DMS 273 (cell line): ENCODE measurements around the gene SLCO2B1.

Experiments used
- DNase-seq: peaks from one replicate; lab custom pipeline; 2025; ENCODE audit not compliant: unreplicated experiment; lab: John Stamatoyannopoulos, UW

The SLCO2B1 gene

GRCh38 chr11:75160880-75161279, 10.0 kb downstream of the SLCO2B1 start:
- no peak for DNase-seq

DNA sequence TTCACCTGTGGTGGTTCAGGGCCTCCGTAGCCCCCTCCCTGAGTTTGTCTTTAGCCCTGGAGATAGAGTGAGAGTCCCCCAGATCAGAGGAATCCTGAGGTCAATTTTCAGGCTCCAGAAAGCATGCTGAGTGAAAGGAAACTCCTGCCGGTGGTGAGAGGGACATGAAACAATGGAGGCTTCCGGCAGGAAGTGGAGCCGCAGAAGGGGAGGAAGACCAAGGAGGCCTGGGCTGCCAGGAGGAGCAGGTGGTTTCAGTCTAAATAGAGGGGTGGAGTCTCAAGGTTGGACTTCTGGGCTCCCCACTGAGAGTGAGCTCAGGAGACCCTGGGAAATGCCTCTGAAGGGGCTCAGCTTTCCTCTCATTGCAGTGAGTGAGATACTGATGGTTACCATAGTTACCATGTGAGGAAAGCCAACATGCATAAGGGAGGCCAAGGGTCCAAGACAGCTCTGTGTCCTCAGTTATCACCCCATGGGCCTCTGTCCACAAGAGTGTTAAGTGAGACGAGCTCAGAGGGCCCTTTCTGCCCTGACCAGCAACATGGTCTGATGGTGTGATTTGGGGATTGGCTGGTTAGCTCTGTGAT, 10.7 kb downstream of the SLCO2B1 start:
- no peak for DNase-seq

DNA sequence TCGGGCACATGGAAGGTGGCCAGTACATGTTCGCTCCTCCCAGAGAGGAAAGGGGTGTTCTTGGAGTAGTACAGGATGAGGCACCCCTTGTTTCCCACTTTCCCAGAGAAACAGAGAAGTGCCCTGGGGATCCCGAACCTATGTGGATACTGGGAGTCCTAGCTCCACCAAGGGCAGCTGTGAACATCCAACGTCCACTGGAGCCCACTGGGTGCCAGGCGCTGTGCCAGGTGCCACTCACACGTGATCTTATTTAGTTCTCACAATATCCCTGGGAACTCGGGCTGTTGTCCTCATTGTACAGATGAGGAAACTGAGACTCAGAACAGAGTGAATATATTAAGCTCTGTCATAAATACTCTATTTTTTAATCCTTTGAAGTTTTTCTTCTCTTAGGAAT, 12.0 kb downstream of the SLCO2B1 start:
- DNase-seq, result no peak

DNA sequence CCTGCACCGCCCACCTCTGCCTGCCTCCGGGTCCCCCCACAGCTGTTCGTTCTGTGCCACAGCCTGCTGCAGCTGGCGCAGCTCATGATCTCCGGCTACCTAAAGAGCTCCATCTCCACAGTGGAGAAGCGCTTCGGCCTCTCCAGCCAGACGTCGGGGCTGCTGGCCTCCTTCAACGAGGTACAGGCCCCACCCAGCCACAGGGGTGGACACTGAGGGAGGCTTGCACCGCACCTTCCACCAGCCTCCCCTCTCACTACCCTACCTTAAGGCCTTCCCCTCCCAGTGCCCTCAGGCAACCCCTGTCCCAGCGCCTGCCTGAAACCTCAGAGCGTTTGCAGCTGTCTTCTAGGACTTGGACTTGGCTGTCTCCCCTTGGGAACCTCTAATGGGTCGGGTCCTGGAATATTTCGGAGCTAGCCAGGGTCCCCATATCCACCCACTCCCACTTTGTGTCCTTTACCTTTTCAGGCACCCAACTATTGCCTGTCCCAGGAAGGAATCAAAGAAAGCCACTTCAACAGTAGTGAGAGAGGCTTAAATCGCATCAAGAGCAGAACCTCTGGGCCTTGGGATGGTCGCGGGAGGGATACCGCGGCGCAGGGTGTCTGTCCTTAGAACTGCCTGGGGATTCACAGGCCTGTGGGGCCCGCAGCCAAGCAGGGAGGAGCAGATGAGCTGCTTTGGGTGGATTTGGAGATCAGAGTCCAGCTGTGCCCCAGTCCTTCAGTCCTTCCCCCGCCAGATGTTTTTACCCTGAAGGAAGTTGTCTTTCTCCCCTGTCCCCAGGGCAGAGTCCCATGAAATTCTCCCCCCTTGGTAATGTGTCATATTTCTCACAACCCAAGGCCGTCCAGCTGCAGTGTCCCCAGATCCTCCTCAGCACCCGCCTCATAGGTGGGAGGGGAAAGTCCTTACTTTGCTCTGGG, 13.3 kb downstream of the SLCO2B1 start:
- DNase-seq, result no peak

DNA sequence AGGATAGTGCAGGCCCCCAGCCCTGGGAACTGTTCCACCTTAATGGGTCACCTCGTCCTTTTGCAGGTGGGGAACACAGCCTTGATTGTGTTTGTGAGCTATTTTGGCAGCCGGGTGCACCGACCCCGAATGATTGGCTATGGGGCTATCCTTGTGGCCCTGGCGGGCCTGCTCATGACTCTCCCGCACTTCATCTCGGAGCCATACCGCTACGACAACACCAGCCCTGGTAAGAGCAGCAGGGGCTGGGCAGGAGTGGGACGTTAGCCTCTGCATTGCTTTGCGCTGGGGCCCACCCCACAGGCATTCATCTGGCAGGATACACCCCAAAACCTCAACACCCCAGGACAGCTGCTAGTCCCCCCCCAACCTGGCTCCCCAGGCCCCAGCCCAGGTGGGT, 14.8 kb downstream of the SLCO2B1 start:
- DNase-seq, result no peak

DNA sequence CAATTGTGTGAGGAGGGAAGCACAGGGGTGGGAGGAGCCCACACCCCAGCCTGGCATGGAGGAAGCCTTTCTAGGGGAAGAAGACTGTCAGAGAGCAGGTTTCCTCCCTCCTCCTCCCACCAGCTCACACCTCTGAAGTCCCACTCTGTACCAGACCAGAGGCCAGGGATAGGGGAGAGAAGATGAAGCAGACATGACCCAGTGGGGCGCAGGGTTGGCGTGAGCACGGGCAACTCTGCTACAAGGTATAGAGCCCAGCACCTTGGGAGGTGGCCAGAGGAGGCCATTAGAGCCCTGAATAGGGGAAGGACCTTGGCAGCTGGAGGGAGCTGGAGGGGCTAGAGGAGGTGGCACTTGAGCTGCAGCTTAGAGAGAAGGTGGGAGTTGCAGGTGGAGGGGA, 15.9 kb downstream of the SLCO2B1 start:
- no peak for DNase-seq

DNA sequence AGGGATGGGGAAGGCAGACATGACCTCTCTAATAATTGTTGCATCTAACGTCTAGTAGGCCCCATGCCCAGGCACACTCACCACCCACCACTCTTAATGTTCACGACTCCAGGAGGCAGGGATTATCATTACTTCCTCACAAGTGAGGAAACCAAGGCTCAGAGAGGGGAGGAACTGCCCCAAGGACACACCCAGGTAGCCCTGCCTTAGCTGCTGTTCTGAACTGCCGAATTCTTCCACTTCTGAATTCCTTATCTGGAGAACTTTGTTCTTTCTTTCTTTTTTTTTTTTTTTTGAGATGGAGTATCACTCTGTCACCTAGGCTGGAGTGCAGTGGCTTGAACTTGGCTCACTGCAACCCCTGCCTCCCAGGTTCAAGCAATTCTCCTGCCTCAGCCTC, 16.7 kb downstream of the SLCO2B1 start:
- no peak for DNase-seq

DNA sequence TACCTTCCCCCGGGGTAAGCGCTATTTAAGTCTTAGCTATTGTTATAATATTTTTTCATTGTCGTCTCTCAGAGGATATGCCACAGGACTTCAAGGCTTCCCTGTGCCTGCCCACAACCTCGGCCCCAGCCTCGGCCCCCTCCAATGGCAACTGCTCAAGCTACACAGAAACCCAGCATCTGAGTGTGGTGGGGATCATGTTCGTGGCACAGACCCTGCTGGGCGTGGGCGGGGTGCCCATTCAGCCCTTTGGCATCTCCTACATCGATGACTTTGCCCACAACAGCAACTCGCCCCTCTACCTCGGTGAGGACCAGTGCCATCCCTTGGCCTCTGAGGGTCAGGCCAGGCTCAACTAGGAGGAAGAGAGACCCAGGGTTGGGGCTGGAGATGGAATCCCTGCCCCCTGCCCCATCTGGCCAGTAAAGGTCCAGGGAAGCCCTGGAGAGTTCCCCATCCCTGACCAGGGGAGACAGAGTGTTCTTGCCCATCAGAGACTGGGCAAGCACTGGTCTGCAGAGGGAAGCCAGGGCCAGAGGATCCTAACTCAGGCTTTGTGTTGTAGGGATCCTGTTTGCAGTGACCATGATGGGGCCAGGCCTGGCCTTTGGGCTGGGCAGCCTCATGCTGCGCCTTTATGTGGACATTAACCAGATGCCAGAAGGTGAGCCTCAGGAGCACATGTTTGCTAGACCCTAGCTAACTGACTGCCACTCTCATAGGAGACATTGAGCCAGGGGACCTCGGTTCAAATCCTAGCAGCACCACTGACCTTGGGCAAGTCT, 18.4 kb downstream of the SLCO2B1 start:
- no peak for DNase-seq

DNA sequence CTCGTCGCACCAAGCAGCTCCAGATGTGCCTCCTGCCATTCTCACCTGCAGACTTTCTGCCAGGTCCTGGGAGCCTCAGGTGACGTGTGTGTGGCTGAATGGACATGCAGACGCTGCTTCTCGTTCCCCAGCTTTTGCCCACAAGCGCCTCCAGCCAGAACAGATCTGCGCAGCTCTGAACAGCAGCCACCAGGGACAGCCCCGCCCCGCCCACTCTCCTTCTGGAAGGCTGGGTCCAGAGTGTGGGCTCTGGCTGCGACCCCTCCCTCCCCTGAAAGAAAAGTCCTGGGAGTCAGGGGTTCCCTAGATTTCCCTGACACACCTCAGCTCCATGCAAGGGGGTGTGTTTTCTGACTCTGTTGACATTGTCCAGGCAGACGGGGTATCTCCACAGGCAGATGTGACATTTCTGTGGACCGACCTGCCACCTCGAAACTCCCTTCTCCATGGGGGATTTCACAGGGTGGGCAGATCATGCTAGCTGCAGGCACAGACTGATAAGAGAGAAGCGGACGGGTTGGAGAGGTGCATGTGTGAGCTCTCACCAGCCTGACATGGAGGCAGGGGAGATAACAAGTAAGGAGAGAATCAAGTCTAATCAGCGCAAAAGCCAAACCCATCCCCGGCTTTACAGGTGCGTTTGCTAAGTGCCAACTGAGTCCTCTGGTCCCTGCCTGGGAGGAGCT, 19.8 kb downstream of the SLCO2B1 start:
- DNase-seq, result no peak

DNA sequence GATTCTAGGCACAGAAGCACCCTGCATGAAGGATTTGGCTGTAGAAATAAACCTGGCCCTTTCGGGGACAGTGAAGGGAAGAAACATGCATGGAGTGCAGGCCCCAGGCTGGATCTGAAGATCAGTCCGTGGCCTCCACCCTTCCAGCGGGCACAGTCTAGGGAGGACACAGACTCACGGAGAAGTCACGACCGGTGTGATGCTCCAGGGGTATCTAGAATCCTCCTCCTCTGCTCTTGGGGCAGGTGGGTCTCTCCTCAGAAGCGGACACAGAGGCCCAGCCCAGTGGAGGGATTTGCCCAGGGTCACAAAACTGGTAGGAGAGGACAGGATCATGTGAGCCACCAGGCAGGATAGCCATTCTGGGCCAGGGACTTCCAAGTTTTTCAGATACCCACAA, 22.4 kb downstream of the SLCO2B1 start:
- DNase-seq, result no peak

DNA sequence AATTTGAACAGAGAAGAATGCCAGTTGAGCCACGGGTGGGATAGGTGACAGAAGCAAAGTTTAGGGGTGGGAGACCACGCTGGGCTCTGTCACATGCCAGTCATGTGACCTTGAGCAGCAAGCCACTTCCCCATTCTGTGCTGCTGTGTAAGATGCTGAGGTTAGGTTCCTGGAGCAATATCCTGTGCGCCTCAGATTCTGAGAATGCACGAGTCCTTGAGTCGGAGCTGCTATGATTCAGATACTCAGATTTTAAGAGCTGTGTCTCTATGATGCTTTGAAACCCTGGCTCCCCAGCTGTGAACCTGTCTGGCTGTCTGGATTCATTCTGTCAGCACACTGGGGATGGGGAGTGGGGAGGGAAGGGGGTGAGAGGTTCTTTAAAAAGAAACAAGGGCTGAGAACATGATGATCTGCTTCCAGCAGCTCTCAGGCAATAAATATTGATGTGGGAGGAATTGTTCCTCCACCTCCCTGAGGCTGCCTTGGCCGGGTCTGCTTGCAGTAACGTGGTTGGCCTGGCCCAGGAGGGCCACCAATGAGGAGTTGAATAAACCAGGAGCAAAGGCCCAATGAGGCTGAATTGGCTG, 24.0 kb downstream of the SLCO2B1 start:
- DNase-seq, result no peak

- no peak for DNase-seq
Measured at GRCh38 chr11:75182664-75183063, 31.8 kb downstream of the SLCO2B1 start.

GRCh38 chr11:75184051-75184450, 33.1 kb downstream of the SLCO2B1 start:
- no peak for DNase-seq

DNA sequence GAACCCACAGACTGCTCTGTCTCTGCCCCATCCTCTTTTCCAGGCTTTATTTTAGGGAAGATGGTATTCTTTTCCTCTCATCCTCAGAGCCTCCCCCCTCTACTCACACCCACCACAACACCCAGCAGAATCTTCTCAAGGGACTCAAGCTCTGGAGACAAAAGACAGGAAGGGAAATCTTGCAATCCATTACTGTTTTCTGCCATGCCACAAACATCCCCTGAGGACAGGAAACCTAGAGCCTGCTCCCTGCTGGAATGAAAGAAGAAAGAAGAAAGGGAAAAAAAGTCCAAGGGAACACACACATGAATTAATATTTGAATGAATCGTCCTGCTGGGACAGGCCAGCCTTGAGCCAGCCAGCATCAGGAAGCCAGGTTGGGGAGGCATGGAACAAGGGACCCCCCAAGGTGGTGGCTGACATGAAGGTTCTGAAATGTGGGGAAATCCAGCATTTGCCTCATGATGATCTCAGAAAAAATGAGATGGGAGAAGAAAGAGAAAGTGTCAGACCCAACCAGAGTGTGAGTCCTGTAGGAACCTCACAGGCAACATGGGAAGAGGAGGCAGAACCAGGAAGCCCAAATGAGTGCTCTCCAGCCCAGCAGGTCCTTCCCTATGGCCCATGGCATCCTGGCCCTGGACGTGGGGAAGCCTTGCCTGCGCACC, 34.0 kb downstream of the SLCO2B1 start:
- DNase-seq, result no peak

DNA sequence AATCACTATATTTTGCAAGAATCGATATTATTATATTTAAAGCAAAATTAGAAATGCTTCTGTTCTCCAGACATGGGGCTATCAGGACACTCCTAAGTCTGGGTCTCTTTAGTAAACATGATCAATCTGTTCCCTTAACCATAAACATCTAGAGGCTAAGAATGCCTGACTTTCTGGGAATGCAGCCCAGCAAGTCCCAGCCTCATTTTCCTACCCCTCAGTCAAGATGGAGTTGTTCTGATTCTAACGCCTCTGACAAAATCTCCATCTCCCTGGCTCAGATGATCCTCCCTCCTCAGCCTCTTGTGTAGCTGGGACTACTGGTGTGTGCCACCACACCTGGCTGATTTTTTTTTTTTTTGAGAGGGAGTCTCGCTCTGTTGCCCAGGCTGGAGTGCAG, 35.0 kb downstream of the SLCO2B1 start:
- no peak for DNase-seq

DNA sequence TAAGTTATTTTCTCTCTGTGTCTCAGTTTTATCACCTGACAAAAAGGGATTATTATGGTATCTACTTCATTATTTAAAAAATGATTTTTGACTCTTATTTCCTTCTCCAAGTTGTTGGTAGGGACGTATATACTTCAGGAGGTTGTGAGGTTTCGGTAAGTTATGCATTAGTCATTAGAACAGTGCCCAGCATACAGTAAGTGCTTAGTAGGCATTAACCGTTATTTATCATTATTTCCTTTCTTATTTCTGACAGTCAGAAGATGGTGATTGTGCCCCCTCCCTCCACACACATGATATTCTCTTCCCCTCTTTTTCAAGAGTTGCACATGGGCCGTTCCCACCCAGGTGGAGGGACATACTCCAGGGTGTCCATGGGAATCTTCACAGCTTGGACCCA, 36.1 kb downstream of the SLCO2B1 start:
- no peak for DNase-seq

DNA sequence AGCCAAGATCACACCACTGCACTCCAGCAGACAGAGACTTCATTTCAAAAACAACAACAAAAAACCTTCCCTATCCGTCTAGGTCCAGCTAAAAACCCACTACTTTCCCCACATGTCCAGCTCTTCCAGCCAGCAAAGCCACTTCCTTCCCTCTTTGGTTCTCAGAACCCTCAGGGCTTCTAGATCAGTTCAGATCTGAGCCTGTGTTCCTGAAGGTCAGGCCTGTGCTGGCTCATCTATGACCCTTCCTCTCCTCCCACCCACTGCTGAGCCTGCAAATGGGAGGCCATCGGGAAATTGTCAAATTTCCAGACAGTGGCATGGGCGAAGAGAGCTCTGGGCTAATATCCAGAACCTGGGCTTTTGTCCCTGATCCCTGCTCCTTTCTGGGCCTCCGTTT, 37.8 kb downstream of the SLCO2B1 start:
- DNase-seq, result no peak

- DNase-seq, result no peak
Measured at GRCh38 chr11:75189108-75189507, 38.2 kb downstream of the SLCO2B1 start.

- no peak for DNase-seq
Measured at GRCh38 chr11:75189911-75190310, 39.0 kb downstream of the SLCO2B1 start.

DNA sequence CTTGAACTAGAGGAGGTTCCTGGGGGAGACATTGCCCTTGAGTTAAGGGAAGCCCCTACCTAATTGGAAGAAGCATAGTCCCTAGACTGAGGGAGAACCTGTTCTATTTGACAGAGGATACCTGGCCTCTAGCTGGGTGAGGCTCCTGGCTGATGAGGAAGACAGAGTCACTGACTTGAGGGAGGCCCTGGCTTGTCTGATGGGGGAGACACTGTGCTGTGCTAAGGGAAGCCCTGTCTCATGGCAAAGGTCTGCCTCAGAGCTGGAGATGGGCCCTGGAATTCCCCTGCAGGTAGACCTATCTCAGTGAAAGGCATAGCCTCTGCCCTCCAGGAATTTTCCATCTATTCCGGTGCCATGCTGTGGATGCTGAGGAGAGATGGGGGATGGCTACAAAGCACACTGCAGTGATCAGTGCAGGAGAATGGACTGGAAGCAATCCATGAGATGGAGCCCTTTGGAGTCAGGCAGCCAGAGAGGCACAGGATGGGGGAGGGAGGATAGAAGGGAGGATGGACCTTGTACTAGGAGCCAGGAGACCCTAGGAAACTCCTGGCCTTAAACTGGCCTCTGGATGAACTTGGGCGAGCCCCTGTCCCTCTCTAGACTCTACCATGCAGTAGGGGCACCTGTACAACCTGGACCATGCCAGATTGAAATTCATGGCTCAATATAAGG, 39.9 kb downstream of the SLCO2B1 start:
- DNase-seq, result no peak
